Endothelial cell of umbilical vein (primary cell): ENCODE measurements around the gene USP17L21.
"Not testable (repeated sequence)": the region's sequence is repeated elsewhere in the genome, so short reads cannot be mapped to it uniquely, and the experiment has no call there.

Source experiments
- CTCF ChIP-seq, 2 donors: IDR thresholded peaks; 1 replicate in 1 of 2; 2 replicates in 1 of 2; pipeline ENCODE4 v1.5.1; 2011; ENCODE audit warnings: low read length in 2 of 2, mild to moderate bottlenecking in 2 of 2, moderate library complexity in 2 of 2, control low read depth in 1 of 2, inconsistent platforms in 1 of 2, low read depth in 1 of 2; ENCODE audit not compliant: insufficient read depth in 1 of 2; ENCODE audit errors: extremely low read depth in 1 of 2
- JUN ChIP-seq: IDR thresholded peaks from 2 replicates; pipeline ENCODE4 v1.6.1; 2011; ENCODE audit warnings: borderline replicate concordance, low read depth; ENCODE audit not compliant: insufficient read length, insufficient read depth
- POLR2A ChIP-seq: IDR thresholded peaks from 2 replicates; pipeline ENCODE4 v1.6.1; 2012; ENCODE audit warnings: low read depth, mild to moderate bottlenecking, control low read depth, low read length
- POLR2AphosphoS5 ChIP-seq: IDR thresholded peaks from 2 replicates; pipeline ENCODE4 v1.6.1; 2012; ENCODE audit warnings: low read depth, mild to moderate bottlenecking, control low read depth, low read length, moderate library complexity; ENCODE audit not compliant: insufficient read depth

DNA sequence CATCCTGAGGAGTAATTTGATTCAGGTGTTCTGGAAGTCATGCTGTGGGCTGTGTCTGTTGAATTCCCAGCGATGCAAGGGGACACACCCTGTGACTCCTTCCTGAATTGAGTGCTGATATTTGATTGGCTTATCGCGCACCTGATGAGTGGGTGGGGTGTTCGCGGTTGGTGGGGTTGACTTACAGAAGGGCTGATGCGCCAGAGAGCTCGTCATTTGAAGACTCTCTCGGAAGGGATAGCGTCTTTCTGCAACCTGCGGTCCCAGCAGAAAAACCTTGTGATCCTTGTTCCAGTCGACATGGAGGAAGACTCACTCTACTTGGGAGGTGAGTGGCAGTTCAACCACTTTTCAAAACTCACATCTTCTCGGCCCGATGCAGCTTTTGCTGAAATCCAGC is at the start of gene USP17L21:
- TF ChIP-seq CTCF (IDR thresholded peaks at IDR 0.05; ENCODE audit: extremely low read depth in 1 of 2, insufficient read depth in 1 of 2, low read depth in 1 of 2, low read length in 2 of 2); POLR2A; JUN; POLR2AphosphoS5: not testable (repeated sequence)
